Stimulated activated CD8-positive, alpha-beta memory T cell treated with anti-CD3 and anti-CD28 coated beads, Interleukin-15, amount 100 ng/mL, for 1 hour (primary cell): ENCODE results near the gene CNOT1.

ENCODE experiments used
- DNase-seq: peaks from one replicate; pipeline ENCODE4 v3.0.0-alpha.2; 2020; ENCODE audit warnings: low read depth

Gene CNOT1

GRCh38 chr16:58481931-58482330 lies 147.7 kb downstream of the CNOT1 start:
- DNase-seq: no peak

- no peak for DNase-seq
These were observed 148.3 kb downstream of the CNOT1 start for GRCh38 chr16:58481226-58481869.

GRCh38 chr16:58478427-58478826 lies 151.2 kb downstream of the CNOT1 start:
- no peak for DNase-seq

DNA sequence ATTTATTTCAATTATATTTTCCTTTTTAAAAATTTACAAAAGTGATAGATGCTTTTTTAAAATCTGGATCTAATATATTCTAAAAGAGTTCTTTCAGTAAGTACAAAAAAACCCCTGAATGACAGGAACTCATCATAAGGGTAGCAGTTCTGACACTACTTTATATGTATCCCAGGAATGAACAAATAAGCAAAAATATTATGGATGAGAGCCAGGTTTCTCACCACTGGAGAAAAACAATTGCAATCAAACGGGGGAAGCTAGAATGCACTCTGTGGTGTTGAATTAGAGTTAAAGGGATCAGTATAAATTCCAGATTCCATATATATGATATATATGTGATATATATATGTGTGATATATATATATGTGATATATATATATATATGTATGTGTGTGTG lies 152.8 kb downstream of the CNOT1 start:
- DNase-seq: no peak

DNA sequence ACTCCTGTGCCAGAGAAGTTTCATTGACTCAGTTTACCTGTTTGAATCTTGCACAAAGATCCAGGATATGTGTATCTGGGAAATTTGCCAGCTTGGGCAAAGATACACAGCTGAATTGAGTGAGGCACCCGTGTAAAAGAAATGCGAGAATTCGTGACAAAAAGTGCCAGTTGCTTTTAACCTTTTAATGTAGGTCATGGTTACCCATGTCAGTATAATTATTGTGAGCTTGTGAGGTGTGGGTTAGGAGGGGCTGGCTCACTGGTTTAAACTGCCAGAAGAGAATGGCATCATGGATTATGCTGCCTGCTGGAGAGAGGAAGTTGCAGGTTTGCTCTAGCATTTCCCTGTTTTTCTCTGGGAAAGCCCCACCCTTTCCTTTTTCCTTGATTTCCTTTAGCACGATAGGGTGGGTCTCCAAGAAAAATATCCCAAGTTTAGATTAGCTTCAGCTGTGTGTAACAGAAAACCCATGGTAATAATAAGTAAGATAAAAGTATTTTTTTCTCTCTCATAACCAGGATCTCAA lies 154.5 kb downstream of the CNOT1 start:
- no peak for DNase-seq

GRCh38 chr16:58474296-58474695 lies 155.3 kb downstream of the CNOT1 start:
- DNase-seq: no peak

GRCh38 chr16:58472827-58473226 lies 156.8 kb downstream of the CNOT1 start:
- no peak for DNase-seq

DNA sequence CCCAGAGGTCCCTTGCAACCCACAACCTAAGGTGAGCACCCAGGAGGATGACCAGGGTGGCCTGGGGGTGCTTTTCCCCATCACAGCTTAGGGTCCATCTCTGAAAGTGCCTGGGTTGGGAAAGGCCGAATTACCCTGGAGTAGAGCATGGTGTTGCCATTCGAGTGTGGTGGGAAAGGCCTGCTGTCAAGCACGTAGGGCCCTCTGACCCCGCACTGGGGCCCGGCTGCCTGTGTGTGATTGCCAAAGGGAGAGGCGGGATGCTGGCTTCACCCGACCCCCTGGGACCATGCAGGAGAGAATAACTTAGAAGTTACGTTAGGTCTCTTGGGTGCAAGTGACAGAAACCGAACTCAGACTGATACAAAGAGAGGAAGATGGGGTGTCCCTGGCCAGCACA lies 157.4 kb downstream of the CNOT1 start:
- DNase-seq: no peak

DNA sequence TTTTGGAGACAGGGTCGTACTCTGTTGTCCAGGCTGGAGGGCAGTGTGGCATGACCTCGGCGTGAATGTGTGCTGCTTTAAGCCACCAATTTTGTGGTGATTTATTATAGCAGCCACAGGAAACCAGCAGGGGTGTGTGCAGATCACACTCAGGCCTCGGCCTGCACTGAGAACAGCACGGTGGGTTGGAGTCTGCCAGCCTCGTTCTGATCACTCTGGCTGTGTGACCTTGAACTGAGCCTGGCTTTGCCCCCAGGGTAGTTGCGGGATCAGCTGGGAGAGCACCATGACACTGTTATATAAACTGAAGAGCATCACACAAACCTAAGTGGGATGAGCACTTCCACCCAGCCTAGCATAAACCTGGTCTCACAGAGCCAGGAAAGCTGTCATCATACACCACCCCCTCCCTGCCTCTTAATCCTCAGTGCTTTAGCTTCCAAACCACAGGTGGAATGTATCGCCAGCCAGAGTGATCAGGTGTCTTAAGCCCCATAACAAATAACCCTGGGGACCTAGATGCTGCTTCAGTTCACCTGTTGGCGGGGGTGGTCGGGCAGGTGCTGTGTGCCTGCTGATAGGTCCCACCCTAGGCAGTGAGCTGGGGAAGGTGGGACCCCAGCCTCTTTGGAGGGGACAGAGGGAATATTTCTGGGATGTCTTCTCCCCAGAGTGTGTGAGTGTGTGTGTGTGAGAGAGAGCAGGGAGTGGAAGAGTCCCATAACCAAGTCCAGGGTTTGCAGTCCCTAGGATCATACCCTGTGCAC lies 158.2 kb downstream of the CNOT1 start:
- DNase-seq: no peak
